Stimulated activated CD4-positive, alpha-beta T cell treated with anti-CD3 and anti-CD28 coated beads, TNF-alpha, amount 100 ng/mL, for 24 hours (primary cell): ENCODE measurements around the gene ELF5.

Experiments used
- DNase-seq, 3 experiments: peaks; one replicate each; pipeline ENCODE4 v3.0.0-alpha.2; 2020; ENCODE audit warnings: low read depth in 3 of 3

The ELF5 gene

GRCh38 chr11:34454308-34455032 lies 59.1 kb downstream of the ELF5 start:
- DNase-seq = no peak

- no peak for DNase-seq
Observed at GRCh38 chr11:34451053-34451452, 62.5 kb downstream of the ELF5 start.

- no peak for DNase-seq
Observed at GRCh38 chr11:34449013-34449412, 64.6 kb downstream of the ELF5 start.

GRCh38 chr11:34448223-34448994 lies 65.2 kb downstream of the ELF5 start:
- DNase-seq = no peak

- DNase-seq = no peak
Observed at GRCh38 chr11:34447044-34447443, 66.5 kb downstream of the ELF5 start.

- no peak for DNase-seq
Observed at GRCh38 chr11:34446386-34446785, 67.2 kb downstream of the ELF5 start.

- DNase-seq = no peak
Observed at GRCh38 chr11:34445956-34446355, 67.6 kb downstream of the ELF5 start.

- no peak for DNase-seq
Observed at GRCh38 chr11:34444428-34444827, 69.2 kb downstream of the ELF5 start.

- no peak for DNase-seq
Observed at GRCh38 chr11:34443136-34443535, 70.5 kb downstream of the ELF5 start.

GRCh38 chr11:34441814-34442213 lies 71.8 kb downstream of the ELF5 start:
- DNase-seq = no peak

- DNase-seq = no peak
Observed at GRCh38 chr11:34439610-34440198, 73.9 kb downstream of the ELF5 start.

GRCh38 chr11:34438529-34439507 lies 74.8 kb downstream of the ELF5 start, which contains the start of gene CAT:
CAT (plus strand) TSS chr11:34438934; CDS start chr11:34439014, 80 bp downstream.
- DNase-seq = peak; percentile 97 to 99 (median 98)

GRCh38 chr11:34437224-34438125 lies 76.1 kb downstream of the ELF5 start:
- no peak for DNase-seq

GRCh38 chr11:34433899-34434298 lies 79.7 kb downstream of the ELF5 start:
- no peak for DNase-seq

- no peak for DNase-seq
Observed at GRCh38 chr11:34432822-34433221, 80.8 kb downstream of the ELF5 start.

GRCh38 chr11:34431979-34432378 lies 81.6 kb downstream of the ELF5 start:
- no peak for DNase-seq
